Kidney (tissue), 14 donors: ENCODE results near the gene MTAP. TPM values are rescaled to one million over a fixed set of nuclear protein-coding genes. Genes with fewer than 3 reads are reported as not detected.

Experiments
- DNase-seq, 5 donors: peaks; one replicate each; pipeline ENCODE4 v3.0.0-alpha.2; 2013 to 2020
- FAIRE-seq: peaks from 2 replicates; lab custom pipeline; 2012; peaks lifted over from hg19 to GRCh38; lab: Jason Lieb, UNC
- H3K27ac ChIP-seq, 2 donors: one replicate each; pipeline ENCODE4 v1.7.0; 2013; ENCODE audit warnings: low read depth in 2 of 2, low read length in 2 of 2, inconsistent platforms in 1 of 2
- H3K27me3 ChIP-seq: one replicate; pipeline ENCODE4 v1.7.1; 2013; ENCODE audit warnings: low read length, inconsistent platforms; ENCODE audit not compliant: control insufficient read depth, insufficient read depth
- H3K36me3 ChIP-seq, 3 donors: one replicate each; pipeline versions ENCODE4 v1.7.0 to v1.7.1; 2013; ENCODE audit warnings: low read length in 3 of 3, control low read depth in 1 of 3, inconsistent platforms in 1 of 3; ENCODE audit not compliant: insufficient read depth in 3 of 3, control insufficient read depth in 2 of 3
- H3K4me1 ChIP-seq, 3 donors: one replicate each; pipeline versions ENCODE4 v1.7.0 to v1.7.1; 2013; ENCODE audit warnings: low read length in 3 of 3, inconsistent platforms in 1 of 3, low read depth in 1 of 3; ENCODE audit not compliant: control insufficient read depth in 2 of 3, insufficient read depth in 2 of 3
- H3K4me3 ChIP-seq, 3 donors: one replicate each; pipeline versions ENCODE4 v1.7.0 to v1.8.1; 2013; ENCODE audit warnings: low read length in 3 of 3, control low read depth in 1 of 3, inconsistent platforms in 1 of 3
- H3K9ac ChIP-seq, 3 donors: one replicate each; pipeline versions ENCODE4 v1.7.0 to v1.7.1; 2013; ENCODE audit warnings: low read length in 3 of 3, control low read depth in 1 of 3, inconsistent platforms in 1 of 3
- H3K9me3 ChIP-seq, 3 donors: one replicate each; pipeline versions ENCODE4 v1.7.0 to v1.7.1; 2013; ENCODE audit warnings: low read length in 3 of 3, control low read depth in 1 of 3, inconsistent platforms in 1 of 3; ENCODE audit not compliant: control insufficient read depth in 2 of 3, insufficient read depth in 1 of 3
- CTCF ChIP-seq: IDR thresholded peaks from 3 replicates; pipeline ENCODE4 v1.5.1; 2012; ENCODE audit warnings: mild to moderate bottlenecking, moderate library complexity, borderline replicate concordance; ENCODE audit not compliant: insufficient read depth; ENCODE audit errors: extremely low read depth
- intact Hi-C: fragments of 100-400 bp; cut with DNase I; formaldehyde crosslinking; loops from one replicate; pipeline ENCODE4 v1.11.1; 2022
- polyA plus RNA-seq: library from polyadenylated mRNA; stranded (reverse); fragments of 350-450 nt; fragmentation: Illumina TruSeq; extraction: RNeasy Lipid Tissue Mini Kit (QIAGEN cat#74804); gene quantifications from one replicate; pipeline ENCODE4 v1.2.3, GENCODE V29; 2014; ENCODE audit warnings: low read depth, low replicate concordance; ENCODE audit not compliant: insufficient read depth
- total RNA-seq: library from RNA; stranded (reverse); fragmentation: NEBNext Ultra II Directional; extraction: Animal tissue kit (Norgen Biotek cat#: 25700); gene quantifications from one replicate; pipeline ENCODE4 v1.2.1, GENCODE V29; 2021
- donor health status: control.
- donor health status: control.
- donor health status: control.
- donor health status: control.
- donor health status: control.
- donor health status: DM: yes; HTN: yes; CAD: no.
- donor health status: Normal renal cell carcinoma (clear cell type).

The MTAP gene
- total and polyA plus RNA-seq, 2 donors from 2014 or later, result 11.2 to 42.4 TPM

DNA sequence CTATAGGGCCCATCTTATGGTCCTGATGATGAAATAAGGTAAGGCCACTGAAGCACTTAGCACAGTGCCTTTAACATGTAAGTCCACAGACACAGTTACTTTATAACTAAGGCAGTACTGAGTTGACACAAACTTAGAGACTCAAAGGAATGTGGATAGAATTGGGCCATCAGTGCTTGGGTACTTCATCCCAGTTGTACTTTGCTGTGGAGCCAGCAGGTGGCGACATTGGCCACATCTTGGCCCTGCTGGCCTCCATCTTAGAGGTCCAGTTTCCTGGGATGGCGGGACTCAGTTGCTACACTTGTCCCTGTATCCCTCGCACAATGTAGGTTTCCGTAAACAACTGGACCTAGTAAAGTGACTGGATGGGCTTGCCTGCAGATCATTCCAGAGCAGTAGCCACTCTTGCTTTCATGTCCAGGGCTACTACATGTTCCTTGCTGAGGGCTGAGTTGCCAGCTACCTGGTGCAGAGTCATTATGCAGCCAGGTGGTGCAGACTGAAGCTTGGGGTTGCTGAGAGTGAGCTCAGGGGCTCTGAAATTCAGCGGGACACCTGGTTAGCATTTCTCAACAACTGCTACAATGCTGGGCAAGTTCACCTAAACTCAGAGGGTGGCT lies 10.6 kb downstream of the MTAP start:
- peaks cover 3 to 22% (median 15%) of the 10 kb centered on the region in 3 donors for H3K36me3 ChIP-seq

GRCh38 chr9:21813575-21814473 lies 11.4 kb downstream of the MTAP start:
- peaks cover 5 to 24% (median 14%) of the 10 kb centered on the region in 3 donors for H3K36me3 ChIP-seq
- H3K9me3 ChIP-seq, result no peaks in the 10 kb centered on the region
- H3K27ac ChIP-seq, result no peak overlapping the region
- DNase-seq, result peak in 3 of 5 donors; percentile 47 to 88 (median 84)
- H3K4me3 ChIP-seq, result no peak overlapping the region
- H3K9ac ChIP-seq, result no peak overlapping the region
- H3K4me1 ChIP-seq, result peaks cover 0 to 10% (median 0%) of the 10 kb centered on the region in 3 donors
- TF ChIP-seq CTCF, result peak; percentile 84
- intact Hi-C loops, result loop anchor here (10.0 kb wide), 1 partner anchor 421 kb away; no protein-coding TSS in a partner anchor
- H3K27me3 ChIP-seq, result no peaks in the 10 kb centered on the region
- FAIRE-seq, result peak; percentile 97

More for the DNA sequence above, 10.6 kb downstream of the MTAP start:
- Histone ChIP-seq H3K9ac (no peak overlapping the region), H3K9me3 (no peaks in the 10 kb centered on the region), H3K27me3 (no peaks in the 10 kb centered on the region), H3K4me1 (peaks cover 0 to 10% (median 0%) of the 10 kb centered on the region in 3 donors), H3K27ac (no peak overlapping the region), H3K4me3 (no peak overlapping the region)
- peak; percentile 88 for TF ChIP-seq CTCF
- DNase-seq (peak; percentile 62 to 80 (median 67)), FAIRE-seq (peak; percentile 46)
- intact Hi-C loops, result loop anchor here (10.0 kb wide), 1 partner anchor 422 kb away; no protein-coding TSS in a partner anchor

DNA sequence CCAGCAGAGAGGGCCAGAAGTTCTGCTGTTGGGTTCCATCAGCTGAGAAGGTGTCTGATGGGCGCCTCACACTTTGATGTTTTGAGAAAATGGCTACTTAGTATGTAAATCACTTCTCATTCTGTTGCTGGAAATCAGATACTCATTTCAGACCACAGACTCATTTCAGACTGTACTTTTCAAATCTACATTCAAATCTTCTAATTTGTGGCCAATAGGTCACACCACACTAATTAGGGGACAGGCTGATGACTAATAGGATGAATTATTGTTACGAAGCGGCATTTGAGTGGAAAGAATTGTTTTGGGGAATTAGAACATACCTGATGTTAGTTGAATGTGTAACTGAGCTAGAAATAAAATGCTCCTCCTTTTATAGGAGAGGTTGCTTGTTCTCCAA lies 13.2 kb downstream of the MTAP start:
- no peak for TF ChIP-seq CTCF
- Histone ChIP-seq H3K4me1 (peaks cover 0 to 10% (median 0%) of the 10 kb centered on the region in 3 donors), H3K27ac (no peak overlapping the region), H3K9me3 (no peaks in the 10 kb centered on the region), H3K4me3 (no peak overlapping the region), H3K9ac (no peak overlapping the region), H3K36me3 (peaks cover 3 to 22% (median 13%) of the 10 kb centered on the region in 3 donors), H3K27me3 (no peaks in the 10 kb centered on the region)
- DNase-seq (no peak), FAIRE-seq (no peak)
- intact Hi-C loops, result loop anchor here (10.0 kb wide), 1 partner anchor 419 kb away; no protein-coding TSS in a partner anchor
